HG03060 (cell line): ENCODE results near the gene GFRA1.
"Not testable (repeated sequence)": the region's sequence is repeated elsewhere in the genome, so short reads cannot be mapped to it uniquely, and the experiment has no call there.

Experiments
- ATAC-seq: cut with Tn5 transposase; IDR thresholded peaks from one replicate; pipeline ENCODE4 v1.9.1; 2021; ENCODE audit warnings: low read depth, moderate number of reproducible peaks; ENCODE audit not compliant: unreplicated experiment

GFRA1 gene

GRCh38 chr10:116045366-116046356, 227.3 kb downstream of the GFRA1 start:
- no peak for ATAC-seq

- no peak for ATAC-seq
These were observed 228.2 kb downstream of the GFRA1 start for GRCh38 chr10:116044801-116045248.

GRCh38 chr10:116043861-116044260, 229.1 kb downstream of the GFRA1 start:
- no peak for ATAC-seq

- ATAC-seq: no peak
These were observed 229.7 kb downstream of the GFRA1 start for GRCh38 chr10:116043304-116043703.

GRCh38 chr10:116041948-116042347, 231.1 kb downstream of the GFRA1 start:
- no peak for ATAC-seq

GRCh38 chr10:116039612-116040011, 233.4 kb downstream of the GFRA1 start:
- ATAC-seq: no peak

GRCh38 chr10:116038259-116038658, 234.7 kb downstream of the GFRA1 start:
- no peak for ATAC-seq

- ATAC-seq: not testable (repeated sequence)
These were observed 237.6 kb downstream of the GFRA1 start for GRCh38 chr10:116035406-116035805.

GRCh38 chr10:116030576-116030975, 242.4 kb downstream of the GFRA1 start:
- ATAC-seq: no peak

- ATAC-seq: no peak
These were observed 243.2 kb downstream of the GFRA1 start for GRCh38 chr10:116029826-116030225.

GRCh38 chr10:116027355-116027754, 245.7 kb downstream of the GFRA1 start:
- ATAC-seq: no peak

GRCh38 chr10:116026725-116027124, 246.3 kb downstream of the GFRA1 start:
- no peak for ATAC-seq

GRCh38 chr10:116026315-116026714, 246.7 kb downstream of the GFRA1 start:
- no peak for ATAC-seq

GRCh38 chr10:116024271-116024878, 248.6 kb downstream of the GFRA1 start:
- no peak for ATAC-seq

- ATAC-seq: no peak
These were observed 255.6 kb downstream of the GFRA1 start for GRCh38 chr10:116017405-116017804.

- no peak for ATAC-seq
These were observed 257.2 kb downstream of the GFRA1 start for GRCh38 chr10:116015583-116016333.

- ATAC-seq: no peak
These were observed 258.0 kb downstream of the GFRA1 start for GRCh38 chr10:116014871-116015582.

- no peak for ATAC-seq
These were observed 258.7 kb downstream of the GFRA1 start for GRCh38 chr10:116014326-116014725.

- no peak for ATAC-seq
These were observed 261.1 kb downstream of the GFRA1 start for GRCh38 chr10:116011929-116012328.

- no peak for ATAC-seq
These were observed 265.6 kb downstream of the GFRA1 start for GRCh38 chr10:116007256-116007891.
